Brain pericyte (primary cell): ENCODE data around the gene SEMA4D.

Source experiments
- DNase-seq: peaks from one replicate; pipeline ENCODE4 v3.0.0-alpha.2; 2012; ENCODE audit warnings: low read depth, low spot score

The SEMA4D gene

DNA sequence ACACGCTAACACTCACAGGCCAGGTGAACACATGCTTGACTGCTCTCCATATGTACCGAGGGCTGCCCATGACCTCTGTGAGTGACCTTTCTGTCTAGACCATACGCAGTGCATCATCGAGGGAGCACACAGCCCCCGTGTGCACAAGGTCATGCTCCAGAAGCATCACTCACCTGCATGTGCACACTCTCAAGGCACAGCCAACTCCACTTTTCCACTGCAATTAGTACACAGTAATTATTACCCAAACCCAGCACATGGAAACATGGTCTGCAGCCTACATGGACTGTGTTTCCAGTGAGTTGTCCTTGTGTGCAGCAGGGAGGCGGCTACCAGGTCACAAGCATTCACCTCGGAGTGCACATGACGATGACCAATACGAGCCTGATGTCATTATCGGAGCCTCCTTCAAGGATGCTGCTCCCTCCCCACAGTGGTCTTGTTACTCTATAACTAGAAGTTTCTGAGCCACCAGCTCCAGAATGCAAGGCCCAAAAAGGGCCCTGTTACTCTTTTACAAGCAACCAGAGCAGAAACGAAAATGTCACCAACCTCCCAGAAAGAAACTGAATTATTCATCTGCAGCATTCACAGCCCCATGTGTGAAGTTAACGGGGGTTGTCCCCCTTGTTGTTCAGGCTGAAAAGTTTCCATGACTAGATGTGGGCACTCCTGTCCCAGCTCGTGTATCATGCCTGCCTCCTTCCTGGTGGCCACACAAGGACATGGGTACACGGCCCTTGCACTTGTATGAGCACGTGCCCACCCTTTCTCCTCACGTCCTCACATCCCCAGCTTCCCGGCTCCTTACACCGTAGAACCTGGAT, 31.2 kb downstream of the SEMA4D start:
- no peak for DNase-seq

- DNase-seq: no peak
These were observed 32.1 kb downstream of the SEMA4D start for GRCh38 chr9:89465726-89466308.

DNA sequence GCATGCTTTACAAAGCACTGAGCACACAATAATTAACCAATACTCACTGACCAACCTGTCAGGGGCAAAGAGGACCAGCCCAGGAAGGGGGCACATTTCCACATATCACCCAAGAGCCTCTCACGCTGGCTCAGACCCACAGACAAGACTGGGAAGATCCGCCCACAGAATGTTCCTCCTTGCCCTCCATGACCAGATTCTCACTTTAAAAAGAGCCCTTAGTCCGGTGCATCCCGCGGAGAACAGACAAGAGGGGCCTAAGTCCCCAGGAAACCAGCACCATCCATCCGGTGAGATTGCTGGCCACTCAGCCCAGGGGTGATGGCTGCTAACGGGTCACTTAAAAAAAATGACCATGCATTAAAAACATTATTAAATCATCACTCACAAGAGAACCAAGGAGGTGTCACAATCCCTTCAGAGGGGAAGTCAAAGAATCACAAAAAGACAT, 32.9 kb downstream of the SEMA4D start:
- DNase-seq: no peak

DNA sequence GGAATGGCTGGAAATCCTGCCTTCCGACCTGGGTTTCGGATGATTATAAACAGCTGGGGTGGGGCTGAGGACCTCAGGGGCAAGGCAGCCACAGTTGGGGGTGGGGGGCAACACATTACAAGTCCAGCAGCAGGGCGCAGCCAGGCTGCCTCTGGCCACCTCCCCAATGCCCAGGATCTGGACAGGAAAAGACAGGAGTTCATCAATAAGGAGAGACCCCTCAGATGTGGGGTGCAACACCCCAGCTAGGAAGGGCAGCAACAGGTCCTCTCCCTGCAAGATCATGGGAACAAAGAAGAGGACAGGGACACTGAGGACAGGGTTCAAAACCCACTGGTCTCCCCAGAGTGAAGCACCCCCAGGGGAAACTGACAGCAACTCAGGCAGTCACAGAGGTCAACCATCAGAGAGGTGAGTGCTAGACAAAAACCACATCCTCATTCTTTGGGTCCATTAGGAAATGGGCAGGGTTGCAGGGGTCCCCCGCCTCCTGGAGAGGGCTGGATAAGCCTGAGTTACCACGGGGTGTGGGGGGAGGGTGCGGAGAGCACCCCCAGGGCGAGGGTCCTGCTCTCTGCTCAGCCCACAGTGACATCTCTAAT, 33.5 kb downstream of the SEMA4D start:
- no peak for DNase-seq

- no peak for DNase-seq
These were observed 34.9 kb downstream of the SEMA4D start for GRCh38 chr9:89462817-89463683.

DNA sequence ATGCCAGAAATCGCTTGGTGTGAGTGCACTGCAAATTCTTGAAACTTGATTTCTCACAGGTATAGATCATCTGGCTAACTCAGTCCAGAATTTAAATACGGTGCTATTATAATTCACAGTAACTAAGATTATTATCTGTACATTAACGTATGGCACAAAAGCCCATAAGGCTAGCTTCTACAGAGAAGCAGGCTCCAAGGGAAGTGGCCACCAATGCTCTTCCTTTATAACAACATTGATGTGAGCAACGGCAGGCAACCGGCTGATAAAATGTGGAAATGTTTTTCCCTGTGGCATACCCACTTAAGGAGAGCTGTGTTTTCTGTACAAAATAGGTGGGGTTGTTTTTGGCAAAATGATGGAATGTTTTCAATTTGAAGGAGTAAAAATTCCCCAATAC, 35.7 kb downstream of the SEMA4D start:
- DNase-seq: no peak

GRCh38 chr9:89461265-89461664, 36.6 kb downstream of the SEMA4D start:
- no peak for DNase-seq

GRCh38 chr9:89460551-89460950, 37.4 kb downstream of the SEMA4D start:
- DNase-seq: no peak

- DNase-seq: no peak
These were observed 39.0 kb downstream of the SEMA4D start for GRCh38 chr9:89458768-89459496.

DNA sequence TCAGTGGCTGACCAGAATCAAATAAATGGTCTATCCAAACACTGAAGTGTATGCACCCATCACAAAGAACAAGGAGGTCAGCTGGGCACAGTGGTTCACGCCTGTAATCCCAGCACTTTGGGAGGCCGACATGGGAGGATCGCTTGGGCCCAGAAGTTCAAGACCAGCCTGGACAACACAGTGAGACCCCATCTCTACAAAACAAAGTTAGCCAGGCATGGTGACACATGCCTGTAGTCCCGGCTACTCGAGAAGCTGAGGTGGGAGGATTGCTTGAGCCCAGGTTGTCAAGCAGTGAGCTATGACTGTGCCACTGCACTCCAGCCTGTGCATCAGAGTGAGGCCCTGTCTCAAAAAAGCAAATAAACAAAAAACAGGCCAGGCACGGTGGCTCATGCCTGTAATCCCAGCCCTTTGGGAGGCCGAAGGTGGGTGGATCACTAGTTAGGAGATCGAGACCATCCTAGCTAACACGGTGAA, 40.5 kb downstream of the SEMA4D start:
- DNase-seq: no peak

DNA sequence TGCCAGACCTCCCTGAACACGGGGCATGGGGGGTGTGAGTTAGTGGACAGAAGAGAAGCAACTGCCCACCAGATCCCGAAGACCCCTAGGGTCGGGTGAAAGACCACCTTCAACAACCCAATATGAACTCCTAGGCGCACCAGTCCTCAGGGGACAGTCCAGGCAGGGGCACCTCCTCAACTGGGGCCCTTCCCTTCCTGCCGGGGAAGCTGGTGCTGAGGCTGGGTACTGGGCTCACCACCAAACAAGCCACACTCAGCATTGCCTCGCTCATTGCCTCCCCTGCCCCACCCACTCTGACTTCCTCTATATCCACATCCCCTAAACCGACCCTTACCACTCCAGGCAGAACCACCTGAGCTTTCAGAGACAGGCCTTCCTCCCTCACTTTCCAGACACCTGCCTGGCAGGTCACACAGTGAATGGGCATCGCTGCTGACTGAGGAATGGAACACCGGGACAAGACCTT, 42.5 kb downstream of the SEMA4D start:
- no peak for DNase-seq

- no peak for DNase-seq
These were observed 43.2 kb downstream of the SEMA4D start for GRCh38 chr9:89454498-89455355.

DNA sequence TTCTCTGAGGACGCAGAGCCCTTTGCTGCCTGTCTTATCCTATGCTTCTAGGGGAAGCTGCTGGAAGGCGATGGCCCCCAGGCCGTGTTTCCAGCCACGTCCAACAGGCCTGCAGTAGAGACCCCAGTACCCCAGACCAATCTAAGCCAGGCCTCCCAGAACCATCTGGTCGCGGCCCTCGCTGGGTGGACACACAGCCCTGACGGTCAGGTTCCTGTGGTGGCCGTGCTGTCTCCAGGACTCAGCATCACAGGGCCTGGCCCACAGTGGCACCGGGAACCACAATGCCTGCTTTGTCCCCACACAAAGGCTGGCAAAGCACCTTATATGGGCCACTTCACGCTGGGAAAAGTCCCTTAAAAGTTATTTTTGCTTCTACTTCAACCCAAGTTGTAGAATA, 44.5 kb downstream of the SEMA4D start:
- no peak for DNase-seq

GRCh38 chr9:89452561-89452960, 45.4 kb downstream of the SEMA4D start:
- DNase-seq: no peak

- DNase-seq: no peak
These were observed 47.7 kb downstream of the SEMA4D start for GRCh38 chr9:89450213-89450612.

- DNase-seq: no peak
These were observed 48.6 kb downstream of the SEMA4D start for GRCh38 chr9:89449261-89449671.

- no peak for DNase-seq
These were observed 49.1 kb downstream of the SEMA4D start for GRCh38 chr9:89448821-89449220.

- DNase-seq: no peak
These were observed 49.5 kb downstream of the SEMA4D start for GRCh38 chr9:89448381-89448780.

- no peak for DNase-seq
These were observed 50.5 kb downstream of the SEMA4D start for GRCh38 chr9:89447416-89447815.

DNA sequence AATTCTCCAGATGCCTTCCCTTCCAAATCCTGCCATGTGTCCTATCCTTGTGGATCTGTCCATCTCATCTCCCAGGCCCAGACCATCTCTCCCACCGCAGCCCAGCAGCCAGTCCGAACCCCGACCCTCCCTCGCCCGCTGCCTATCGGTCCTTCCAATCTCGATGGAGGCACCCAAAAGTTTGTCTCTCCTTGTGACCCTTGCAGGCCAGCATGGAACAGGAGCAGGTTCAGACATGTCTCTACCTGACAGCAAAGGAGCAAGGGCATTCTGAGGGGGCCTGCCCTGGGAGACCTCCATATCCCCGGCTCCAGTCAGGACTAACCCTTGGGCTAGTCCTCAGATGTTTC, 51.0 kb downstream of the SEMA4D start:
- DNase-seq: no peak
